Activated CD8-positive, alpha-beta memory T cell treated with anti-CD3 and anti-CD28 coated beads, Interleukin-2, amount 50 U/mL, for 48 hours (primary cell): ENCODE data around the gene HOXD3.

Source experiments
- DNase-seq: peaks from one replicate; pipeline ENCODE4 v3.0.0-alpha.2; 2020

The HOXD3 gene

DNA sequence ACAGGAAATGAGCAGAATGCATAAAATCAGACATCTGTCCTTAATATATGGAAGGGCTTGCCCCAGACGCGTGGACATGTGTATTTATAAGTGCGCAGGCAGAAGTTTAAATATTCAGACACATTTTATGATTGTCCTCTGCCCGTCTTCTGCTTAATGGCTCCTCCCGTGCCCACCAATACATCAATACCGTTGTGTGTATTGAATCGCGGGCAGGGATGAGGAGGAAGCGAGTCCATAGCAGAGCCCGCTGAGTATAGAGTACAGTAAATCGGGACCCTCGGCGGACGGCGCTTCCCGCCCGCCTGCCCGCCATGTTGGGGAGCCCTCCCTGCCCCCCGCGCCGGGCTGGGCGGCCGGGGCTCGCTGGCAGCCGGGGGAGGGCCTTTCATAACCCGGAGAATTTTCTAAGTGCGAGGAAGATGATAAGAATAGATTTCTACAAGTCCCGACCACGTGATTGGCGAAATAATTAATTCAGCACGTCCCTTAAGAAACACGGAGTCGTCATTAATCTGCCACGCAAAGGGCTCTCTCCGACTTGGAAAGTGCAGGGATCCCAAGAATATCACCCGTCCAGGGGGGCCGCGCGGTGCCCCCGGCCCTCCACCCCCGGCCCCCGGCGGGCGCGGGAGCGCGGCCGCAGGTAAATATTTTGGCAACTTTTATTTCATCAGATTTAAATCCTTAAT is at the start of gene HOXD3:
TSS of gene HOXD3 (plus strand) at position 501 of the 692 bp plus-strand sequence. CDS start 11,808 bp downstream, outside the sequence.
- no peak for DNase-seq

DNA sequence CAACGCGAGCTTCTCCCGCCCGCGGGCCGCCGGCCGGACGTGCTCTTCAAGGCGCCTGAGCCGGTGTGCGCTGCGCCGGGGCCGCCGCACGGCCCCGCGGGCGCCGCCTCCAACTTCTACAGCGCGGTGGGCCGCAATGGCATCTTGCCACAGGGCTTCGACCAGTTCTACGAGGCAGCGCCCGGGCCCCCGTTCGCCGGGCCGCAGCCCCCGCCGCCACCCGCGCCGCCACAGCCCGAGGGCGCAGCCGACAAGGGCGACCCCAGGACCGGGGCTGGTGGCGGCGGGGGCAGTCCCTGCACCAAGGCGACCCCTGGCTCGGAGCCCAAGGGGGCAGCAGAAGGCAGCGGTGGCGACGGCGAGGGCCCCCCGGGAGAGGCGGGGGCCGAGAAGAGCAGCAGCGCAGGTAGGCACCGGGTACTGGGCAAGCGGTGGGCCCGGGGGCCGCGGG is 49.4 kb upstream of the HOXD3 start:
- DNase-seq: peak; percentile 48

DNA sequence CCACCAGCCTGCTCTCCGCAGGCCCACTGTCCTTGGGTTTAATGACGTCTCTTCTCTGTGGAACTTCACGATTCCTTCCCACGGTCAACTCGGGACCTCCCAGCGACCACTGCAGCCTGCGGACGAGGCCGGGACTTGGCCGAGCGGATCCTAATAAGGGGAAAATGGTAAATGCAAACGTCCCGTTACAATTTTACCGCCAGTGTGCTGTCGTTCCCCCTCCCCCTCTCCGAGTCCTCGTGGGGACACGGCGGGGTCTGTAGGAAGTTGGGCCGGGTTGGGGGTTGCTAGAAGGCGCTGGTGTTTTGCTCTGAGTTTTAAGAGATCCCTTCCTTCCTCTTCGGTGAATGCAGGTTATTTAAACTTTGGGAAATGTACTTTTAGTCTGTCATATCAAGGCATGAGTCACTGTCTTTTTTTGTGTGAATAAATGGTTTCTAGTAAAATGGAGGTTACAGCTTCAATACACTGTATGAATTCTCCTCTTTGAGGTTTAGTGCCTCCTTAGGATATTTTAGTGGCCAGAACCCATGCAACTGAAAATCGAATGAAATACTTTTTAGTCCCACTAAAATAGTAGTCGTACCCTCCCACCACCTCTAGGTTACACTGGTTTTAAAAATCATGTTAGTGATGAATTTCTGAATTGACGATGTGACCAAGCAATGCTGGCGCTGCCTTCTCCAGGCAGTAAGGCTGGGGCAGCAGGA is 47.8 kb upstream of the HOXD3 start:
- peak; percentile 43 for DNase-seq

DNA sequence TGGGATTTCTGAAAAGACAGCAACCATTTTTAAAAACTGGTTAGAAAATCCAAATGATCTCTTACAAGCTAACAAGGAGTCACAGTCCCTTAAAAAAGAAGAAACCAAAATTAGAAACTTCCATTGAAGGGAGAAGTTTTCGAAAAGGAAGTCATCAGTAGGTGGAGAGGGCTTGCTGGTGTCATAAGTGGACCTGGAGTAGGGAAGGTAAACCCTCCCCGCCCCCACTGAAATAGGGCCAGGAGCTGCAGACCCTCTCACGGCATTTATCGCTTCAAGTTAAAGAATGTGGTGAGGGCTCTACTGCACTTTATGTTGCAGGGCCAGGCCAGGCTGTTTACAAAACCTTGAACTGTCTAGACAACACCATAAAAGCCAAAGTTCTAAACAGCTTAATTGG is 47.2 kb upstream of the HOXD3 start:
- no peak for DNase-seq

DNA sequence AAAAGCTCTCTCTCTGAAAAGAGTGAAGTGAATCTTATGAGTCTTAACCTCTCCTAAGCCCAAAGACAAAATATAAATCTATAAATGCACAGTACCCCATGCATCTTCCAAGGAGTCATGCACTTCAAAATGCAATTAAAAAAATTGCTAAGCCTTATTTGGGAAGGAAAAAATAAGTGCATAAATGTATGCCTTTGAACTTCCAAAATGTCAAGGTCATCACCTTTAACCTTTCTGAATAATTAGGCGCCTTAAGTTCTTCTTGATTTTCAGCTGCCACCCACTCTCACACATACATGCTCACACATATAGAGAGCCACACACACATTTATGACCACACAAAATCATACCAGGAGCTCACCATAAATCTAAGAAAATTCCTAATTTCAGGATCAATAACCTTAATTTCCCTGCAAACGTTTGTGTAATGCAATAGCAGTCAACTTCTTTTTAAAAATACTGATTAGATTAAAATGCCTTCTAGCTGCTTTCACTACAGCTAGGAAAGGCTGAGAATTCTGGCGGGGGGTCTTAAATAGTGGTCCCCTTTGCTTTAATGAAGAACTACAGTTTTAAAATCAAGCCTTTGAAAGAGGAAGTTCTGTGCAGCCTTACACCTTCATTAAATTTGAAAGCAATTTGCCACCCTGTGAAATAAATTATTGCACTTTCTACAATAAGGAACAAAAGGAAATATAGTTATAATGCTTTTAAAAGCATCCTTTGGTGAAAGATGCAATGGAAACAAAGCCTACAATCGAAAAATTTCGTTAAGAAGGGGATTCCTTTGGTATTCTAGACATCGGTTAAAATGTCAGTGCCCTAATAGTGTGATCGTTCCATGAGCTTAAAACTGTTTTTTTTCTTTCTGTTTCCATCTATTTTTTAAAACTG is 46.4 kb upstream of the HOXD3 start:
- no peak for DNase-seq

DNA sequence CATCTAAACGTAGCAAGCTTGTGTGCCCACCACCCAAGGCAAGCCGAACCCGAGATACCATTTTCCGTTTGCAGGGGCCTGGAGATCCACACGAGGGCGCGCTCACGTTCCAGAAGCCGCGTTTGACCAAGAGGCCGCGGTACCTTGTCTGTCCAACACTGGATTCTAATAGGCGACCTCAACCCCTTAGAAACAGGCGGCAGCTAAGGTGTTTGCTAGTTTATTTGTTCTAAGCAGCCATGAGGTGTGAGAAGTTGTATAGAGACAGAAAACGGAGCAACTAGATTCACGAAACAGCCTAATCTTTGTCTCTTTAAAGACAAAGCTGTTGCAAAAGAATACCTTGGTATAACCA is 45.8 kb upstream of the HOXD3 start:
- no peak for DNase-seq

DNA sequence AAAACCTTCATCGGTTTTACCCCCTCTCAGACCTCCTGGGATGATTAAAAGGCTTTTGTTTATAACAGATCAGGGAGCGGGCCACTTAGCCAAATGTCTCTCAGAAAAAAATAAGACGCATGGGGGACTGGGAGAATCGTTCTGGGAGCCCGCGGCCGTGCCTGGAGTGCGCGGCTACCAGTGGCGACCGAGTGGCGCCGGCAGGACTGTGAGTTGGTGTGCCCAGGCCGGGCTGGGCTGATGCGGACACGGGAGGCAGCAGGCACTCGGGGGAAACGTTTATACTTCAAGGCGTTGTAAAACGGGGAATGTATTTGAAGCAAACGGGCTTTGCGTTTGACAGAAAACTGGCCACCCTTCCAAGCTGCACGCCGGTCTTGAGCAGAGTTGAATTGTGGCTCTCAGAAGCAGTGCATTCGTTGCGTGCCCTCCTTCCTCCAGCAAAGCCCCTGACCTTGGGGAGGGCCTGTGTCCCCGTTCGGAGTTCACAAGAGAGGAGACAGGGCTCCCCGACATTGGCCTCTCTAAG is 45.2 kb upstream of the HOXD3 start:
- DNase-seq: no peak

DNA sequence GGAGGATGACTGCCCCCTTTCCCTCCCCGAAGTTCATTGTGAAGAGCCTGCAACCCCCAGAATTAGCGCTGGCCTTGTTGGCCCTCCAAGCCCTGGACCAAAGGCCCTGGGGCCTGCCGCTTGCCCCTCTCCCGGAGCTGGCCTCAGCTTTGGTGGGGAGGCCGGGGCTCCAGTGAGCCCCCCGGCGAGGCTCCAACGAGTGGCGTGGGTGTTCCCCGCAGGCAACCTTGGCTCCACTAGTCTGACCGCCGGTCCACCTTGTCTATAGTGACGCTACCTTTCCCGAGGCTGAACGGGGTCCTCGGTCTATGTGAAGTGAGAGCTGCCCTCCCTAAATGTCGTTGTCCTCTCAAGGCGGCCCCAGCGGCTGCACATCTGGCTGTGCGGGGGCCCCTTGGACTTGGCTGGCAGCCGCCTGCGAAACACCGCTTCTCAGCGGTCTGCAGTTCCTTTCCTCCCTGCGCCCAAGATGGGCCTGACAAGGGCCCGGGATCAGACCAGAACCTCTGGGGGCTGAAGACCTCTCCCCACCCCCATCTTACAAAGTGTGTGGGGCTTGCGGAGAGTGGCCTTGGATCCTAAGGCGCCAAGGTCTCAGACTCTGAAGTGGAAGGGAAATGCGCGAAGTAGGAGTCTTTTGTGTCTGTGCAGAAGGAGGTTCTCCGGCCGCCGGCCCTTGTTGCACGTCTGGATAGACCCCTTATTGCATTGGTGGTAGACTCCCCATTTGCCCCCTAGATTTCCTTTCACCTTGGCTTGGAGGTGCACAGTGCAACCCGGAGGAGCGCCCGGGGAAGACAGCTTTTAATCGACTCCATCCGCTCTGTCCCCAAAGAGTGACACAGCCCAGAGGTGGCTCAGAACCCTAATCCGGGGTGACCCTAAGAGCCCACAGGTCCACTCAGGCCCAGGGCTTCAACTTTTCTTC is 44.5 kb upstream of the HOXD3 start:
- peak; percentile 44 for DNase-seq

DNA sequence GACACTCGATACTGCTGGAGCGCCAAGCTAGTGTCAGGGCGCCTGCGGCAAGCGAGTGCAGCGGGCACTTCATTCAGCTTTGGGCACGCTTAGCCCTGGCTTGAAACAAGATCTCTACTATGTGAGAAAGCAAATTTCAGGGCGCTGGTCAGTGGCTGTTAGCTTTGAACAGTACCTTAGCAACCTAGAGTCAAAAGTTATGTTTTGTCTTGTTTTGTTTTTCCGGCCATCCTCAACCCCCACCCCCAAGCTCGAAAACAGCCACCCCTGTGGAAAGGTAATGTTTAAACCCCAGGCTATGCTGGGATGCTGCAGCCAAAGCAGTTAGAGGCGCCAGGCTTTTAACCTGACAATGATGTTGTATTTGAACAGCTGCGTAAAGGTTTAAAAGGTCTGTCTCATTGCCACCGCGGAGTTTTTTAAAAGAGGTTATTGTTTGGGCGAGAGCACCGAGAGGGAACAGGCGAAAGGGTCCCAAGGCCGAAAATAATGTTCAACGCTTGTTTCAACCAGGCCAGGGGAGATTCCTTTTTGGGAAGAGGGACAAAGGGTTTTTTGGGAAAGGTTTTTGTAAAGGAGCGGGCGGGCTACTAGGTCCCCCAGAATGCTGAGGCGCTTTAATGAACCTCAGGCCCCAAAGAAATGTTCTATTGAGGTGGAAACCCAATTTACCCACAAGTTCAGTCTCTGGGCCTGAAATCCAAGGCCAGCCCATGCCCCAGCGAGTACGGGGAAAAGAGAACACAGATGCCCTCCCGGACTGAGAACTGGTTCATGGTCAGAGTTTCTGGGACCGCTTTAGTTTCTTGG is 42.8 kb upstream of the HOXD3 start:
- DNase-seq: peak; percentile 23

DNA sequence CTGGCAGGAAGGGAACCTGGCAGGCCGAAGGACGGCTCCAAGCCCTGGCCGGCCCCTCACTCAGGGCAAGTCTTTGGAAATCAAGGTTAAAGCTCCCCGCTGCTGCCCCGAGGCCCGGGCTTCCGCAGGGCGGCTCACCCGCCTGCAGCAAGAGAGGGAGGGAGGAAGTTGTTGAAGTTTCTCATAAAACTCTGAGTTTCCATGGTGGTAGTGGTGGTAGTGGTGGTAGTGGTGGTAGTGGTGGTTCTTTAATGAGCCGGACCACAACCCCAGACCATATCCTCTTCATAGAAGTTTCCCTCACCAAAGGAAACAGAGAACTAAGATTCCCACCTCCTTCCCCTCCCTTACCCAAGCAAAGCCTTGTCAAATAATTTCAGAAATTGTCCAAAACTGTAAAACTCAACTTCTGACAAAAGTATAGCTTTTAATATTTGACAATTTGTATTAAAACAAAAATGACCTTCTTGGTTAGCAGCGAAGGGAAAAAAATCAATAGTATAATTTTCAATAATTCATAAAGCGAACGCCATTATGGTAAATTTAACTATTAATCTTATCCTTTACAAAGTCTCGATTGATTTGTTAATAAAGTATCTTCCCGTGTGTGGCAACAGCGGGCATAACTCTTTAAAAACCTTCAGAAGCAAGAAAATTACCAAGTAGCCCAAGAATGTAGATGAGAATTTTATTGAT is 42.0 kb upstream of the HOXD3 start:
- DNase-seq: peak; percentile 48

DNA sequence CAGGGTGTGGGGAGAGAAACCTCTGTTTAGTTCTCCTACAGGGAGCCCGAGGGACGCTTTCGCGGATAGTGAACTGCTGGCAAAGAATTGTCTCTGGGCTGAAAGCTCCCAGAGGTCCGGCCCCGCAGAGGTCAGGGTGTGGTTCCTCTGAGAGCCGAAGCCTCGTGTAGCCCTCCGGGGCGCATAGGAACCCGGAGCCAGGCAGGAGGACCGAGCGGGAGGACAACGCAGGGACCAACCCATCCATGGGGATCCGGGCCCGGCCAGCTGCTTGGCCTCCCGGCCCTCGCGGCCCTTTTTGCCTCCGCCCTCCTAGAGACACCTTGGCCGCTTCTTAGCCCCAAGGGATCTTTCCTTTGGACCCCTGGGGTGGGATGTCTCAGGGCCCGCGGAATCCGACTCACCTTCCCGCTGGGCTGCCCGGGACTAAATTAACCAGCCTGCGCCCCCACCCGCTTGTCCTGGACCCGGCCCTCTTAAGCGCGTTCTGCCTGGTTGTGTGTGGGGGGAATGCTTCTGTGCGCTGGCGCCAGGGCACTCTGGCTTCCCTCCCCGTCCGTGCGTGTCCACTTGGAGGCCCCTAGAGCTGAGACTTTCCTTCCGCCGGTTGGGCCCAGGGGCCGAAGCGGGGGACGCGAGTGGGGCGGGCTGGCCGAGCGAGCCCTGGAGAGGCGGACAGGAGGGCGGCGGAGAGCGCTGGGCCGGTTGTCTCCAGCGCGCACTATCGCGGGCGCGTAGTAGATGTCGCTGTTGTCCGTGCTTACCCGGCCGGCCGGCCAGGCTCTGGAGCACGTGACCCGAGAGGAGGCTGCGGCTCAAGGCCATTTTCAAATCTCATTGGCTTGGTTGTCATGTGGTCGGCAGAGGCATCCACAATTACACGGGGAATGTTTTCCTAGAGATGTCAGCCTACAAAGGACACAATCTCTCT is 41.0 kb upstream of the HOXD3 start, which contains the start of gene HOXD10:
TSS of gene HOXD10 (plus strand) at position 896 of the 931 bp plus-strand sequence. CDS start 56 bp downstream, outside the sequence.
- peak; percentile 50 for DNase-seq

DNA sequence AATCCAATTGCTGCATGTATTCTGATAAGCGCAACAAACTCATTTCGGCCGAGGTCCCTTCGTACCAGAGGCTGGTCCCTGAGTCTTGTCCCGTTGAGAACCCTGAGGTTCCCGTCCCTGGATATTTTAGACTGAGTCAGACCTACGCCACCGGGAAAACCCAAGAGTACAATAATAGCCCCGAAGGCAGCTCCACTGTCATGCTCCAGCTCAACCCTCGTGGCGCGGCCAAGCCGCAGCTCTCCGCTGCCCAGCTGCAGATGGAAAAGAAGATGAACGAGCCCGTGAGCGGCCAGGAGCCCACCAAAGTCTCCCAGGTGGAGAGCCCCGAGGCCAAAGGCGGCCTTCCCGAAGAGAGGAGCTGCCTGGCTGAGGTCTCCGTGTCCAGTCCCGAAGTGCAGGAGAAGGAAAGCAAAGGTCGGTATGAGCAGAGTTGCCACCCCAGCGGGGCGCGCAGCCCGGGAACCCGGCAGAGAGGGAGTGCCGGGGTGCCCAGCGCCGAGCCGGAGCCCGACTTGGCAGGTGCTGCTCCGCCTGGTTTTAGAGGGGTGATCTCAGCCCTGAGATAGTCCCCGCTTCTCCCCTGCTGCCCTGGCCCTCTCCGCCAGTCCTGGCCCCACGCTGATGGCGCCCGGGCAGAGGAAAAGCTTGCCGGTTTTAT is 39.8 kb upstream of the HOXD3 start:
- no peak for DNase-seq

DNA sequence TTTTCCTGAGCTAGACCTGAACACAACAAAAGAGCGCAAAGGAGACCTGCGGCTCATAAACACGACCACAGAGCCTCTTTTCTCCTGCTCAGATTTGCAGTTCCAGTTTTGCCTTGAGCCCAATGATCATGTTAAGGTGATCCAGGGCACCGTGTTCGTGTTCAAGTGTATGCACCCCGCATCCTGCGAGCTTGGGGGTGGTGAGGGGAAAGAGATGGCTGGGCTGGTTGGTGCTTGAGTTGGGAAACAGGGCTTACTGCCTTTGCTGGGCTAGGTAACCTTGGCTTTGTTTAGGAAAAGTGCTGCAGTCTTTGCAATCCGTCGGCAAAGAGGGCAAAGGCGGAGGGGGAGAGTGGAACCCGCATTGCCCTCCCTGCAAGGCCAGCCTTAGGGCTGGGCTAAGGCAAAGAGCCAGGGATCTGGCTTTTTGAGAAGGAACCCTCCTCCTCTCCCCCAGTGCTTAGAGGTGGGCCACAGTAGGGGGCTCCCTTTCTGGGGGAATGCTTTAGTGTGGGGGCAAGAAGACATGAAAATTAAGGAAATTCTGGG is 39.2 kb upstream of the HOXD3 start:
- DNase-seq: no peak

DNA sequence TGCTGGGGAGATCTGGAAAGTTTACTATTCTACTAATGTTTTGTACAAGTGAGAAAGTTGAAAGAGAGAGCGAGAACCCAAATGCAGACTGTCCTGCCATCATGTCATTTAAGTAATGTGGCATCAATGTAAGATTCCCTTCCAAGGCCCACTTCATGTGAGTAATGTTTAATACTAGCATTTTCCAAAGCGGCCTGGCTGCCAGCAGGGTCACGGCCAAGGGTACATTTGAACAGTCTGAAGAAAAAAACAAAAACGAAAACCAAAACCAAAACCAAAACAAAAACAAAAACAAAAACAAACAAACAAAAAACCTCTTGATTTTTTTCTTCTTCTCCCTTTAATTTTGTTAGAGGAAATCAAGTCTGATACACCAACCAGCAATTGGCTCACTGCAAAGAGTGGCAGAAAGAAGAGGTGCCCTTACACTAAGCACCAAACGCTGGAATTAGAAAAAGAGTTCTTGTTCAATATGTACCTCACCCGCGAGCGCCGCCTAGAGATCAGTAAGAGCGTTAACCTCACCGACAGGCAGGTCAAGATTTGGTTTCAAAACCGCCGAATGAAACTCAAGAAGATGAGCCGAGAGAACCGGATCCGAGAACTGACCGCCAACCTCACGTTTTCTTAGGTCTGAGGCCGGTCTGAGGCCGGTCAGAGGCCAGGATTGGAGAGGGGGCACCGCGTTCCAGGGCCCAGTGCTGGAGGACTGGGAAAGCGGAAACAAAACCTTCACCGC is 38.3 kb upstream of the HOXD3 start:
- DNase-seq: no peak

DNA sequence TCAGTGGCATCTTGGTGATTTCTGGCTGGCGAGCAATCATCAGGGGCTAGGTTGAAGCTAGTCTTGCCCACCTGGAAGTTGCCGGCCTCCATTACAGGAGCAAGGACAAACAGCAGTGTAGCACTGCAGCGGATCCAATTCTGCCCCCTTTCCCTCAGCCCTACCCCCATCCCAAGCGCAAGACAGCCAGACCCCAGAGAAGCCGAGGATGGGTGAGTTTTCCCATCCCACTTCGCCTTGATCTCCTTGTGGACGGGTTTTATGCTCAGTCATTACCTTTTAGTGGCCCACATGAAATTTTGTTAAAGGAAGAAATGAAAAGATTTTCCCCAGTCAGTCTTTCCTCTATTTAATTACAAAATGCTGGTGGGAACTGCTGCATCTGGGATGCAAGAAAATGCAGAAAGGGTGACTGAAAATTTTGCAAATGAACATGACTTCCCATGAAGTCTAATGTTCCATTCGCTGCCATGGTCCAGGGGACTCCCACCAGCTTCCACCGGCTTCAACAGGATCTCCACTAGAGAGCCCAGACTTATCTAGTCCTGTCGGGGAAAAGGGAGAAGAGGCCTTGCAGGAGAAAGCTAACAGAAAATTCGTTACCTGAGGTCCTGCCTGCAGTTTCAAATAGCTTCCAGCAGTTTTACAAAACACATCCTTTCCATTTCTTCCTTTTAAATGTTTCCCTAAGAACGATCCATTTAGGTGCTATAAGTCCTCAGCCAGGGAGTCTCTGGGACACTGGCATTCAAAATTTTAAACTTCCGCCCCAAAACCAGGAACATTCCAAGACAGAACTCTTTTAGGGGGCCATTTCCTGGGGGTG is 36.5 kb upstream of the HOXD3 start:
- DNase-seq: no peak

DNA sequence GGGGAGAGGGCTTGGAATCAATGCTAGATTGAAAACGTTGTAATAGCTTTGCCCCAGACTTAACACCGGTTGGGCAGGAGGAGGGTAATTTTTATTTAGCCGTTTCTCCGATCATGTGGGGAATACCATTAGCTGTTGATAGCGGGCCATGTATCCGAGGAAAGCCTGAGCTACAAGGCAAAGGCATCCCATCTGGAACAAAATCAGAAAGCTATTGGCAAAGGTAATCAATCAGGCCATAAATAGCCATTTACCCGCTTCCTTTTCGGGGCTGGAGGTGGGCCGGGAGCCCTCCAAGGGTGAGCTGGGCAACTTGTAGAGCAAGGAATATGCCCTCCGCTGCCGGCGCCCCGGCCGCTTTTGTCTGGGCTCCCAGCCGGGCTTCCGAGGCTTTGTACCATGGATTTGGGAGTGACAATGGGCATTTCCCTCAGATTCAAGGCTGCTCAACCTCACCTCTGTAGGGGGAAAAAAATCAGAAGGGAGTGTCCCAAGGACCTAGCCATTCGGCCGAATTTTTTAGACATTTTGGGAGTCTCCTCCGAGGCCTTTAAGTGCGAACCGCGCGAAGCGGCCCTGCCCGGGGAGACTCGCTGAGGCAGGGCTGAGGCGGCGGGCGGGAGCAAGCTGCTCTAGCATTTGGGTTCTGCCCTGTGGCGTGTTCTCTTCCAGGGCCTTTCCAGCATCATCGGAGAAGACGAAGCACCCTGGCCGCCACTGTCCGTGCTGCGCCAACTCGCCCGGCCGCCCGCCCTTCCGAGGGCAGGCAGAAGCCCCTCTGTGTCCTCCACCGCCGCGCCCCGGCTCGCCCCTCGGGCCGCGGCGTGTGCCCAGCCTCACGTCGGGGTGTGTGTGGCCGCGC is 35.7 kb upstream of the HOXD3 start:
- DNase-seq: peak; percentile 43
